ENCODE results near the gene NEK11.

- TF ChIP-seq TCF7L2 (IDR thresholded peaks at IDR 0.05; ENCODE audit: low read depth, low read length) (no peak), CTCF (IDR thresholded peaks at IDR 0.05) (no peak), REST (IDR thresholded peaks at IDR 0.05; ENCODE audit: insufficient read depth in 1 of 2, low read depth in 2 of 2, low read length in 1 of 2) (no peak), POLR2AphosphoS5 (IDR thresholded peaks at IDR 0.05; ENCODE audit: low read depth, low read length) (no peak), SIN3A (IDR thresholded peaks at IDR 0.05; ENCODE audit: borderline replicate concordance, insufficient read depth, low read depth, low read length) (no peak)
These were observed 298.2 kb downstream of the NEK11 start for GRCh38 chr3:131324923-131325322.

Measured in Panc1 (cell line).